IMR-90 (cell line): ENCODE measurements around the gene TBRG4. TPM values are rescaled to one million over a fixed set of nuclear protein-coding genes. Genes with fewer than 3 reads are reported as not detected.

Experiments used
- ATAC-seq: fragments of 200-7000 bp; cut with Tn5 transposase; 2 replicates; pipeline ENCODE4 v1.9.1; 2020; ENCODE audit warnings: low read depth, mild to moderate bottlenecking, moderate library complexity
- BruUV-seq: library from RNA; stranded (reverse); fragments of 400-500 nt; replicated peaks from 2 replicates; lab custom pipeline; 2021; lab: Mats Ljungman, UMichigan
- CTCF ChIA-PET: fragments of 300-600 bp; formaldehyde crosslinking; extraction: SDS; loops from one replicate; lab custom pipeline; 2021; ENCODE audit warnings: antibody characterized with exemption; lab: Yijun Ruan, JAX
- POLR2A ChIA-PET: fragments of 300-600 bp; sonication (Branson Sonifier 250); formaldehyde crosslinking; loops from one replicate; lab custom pipeline; 2022; ENCODE audit warnings: antibody characterized with exemption; ENCODE audit not compliant: unreplicated experiment; lab: Charles Lee
- DNase-seq: peaks from one replicate; pipeline ENCODE4 v3.0.0; 2013
- H2AFZ ChIP-seq: replicated peaks from 2 replicates; pipeline ENCODE3; 2013; ENCODE audit warnings: low read length, mild to moderate bottlenecking; ENCODE audit not compliant: poor library complexity
- H2AK5ac ChIP-seq: 2 replicates; pipeline ENCODE4 v1.6.1; 2013; ENCODE audit warnings: low read depth, low read length, inconsistent platforms
- H2AK9ac ChIP-seq: replicated peaks from 2 replicates; pipeline ENCODE3; 2013; ENCODE audit warnings: mild to moderate bottlenecking, low read depth, low read length, moderate library complexity; ENCODE audit not compliant: poor library complexity
- H2BK120ac ChIP-seq: 2 replicates; pipeline ENCODE4 v1.6.1; 2013; ENCODE audit warnings: low read depth, low read length, inconsistent platforms
- H2BK15ac ChIP-seq: 3 replicates; pipeline ENCODE4 v1.6.1; 2013; ENCODE audit warnings: low read depth, low read length, inconsistent platforms
- H2BK20ac ChIP-seq: 2 replicates; pipeline ENCODE4 v1.6.1; 2013; ENCODE audit warnings: low read depth, mild to moderate bottlenecking, inconsistent platforms, low read length, moderate library complexity
- H2BK5ac ChIP-seq: 2 replicates; pipeline ENCODE4 v1.6.1; 2013; ENCODE audit warnings: mild to moderate bottlenecking, low read depth, low read length, inconsistent platforms; ENCODE audit not compliant: poor library complexity, severe bottlenecking
- H3K14ac ChIP-seq: replicated peaks from 2 replicates; pipeline ENCODE4 v1.6.1; 2013; ENCODE audit warnings: low read depth, low read length, inconsistent platforms
- H3K18ac ChIP-seq: 2 replicates; pipeline ENCODE4 v1.6.1; 2013; ENCODE audit warnings: low read depth, low read length, control low read depth
- H3K23ac ChIP-seq: 2 replicates; pipeline ENCODE4 v1.6.1; 2013; ENCODE audit warnings: low read depth, low read length, inconsistent platforms
- H3K27ac ChIP-seq: 2 replicates; pipeline ENCODE4 v1.5.1; 2013; ENCODE audit warnings: mild to moderate bottlenecking, control low read depth, low read length; ENCODE audit not compliant: insufficient read depth
- H3K27me3 ChIP-seq: 2 replicates; pipeline ENCODE4 v1.6.1; 2013; ENCODE audit warnings: low read length; ENCODE audit not compliant: control insufficient read depth, insufficient read depth
- H3K36me3 ChIP-seq: 2 replicates; pipeline ENCODE4 v1.6.1; 2013; ENCODE audit warnings: low read length, mixed read lengths; ENCODE audit not compliant: control insufficient read depth, insufficient read depth
- H3K4ac ChIP-seq: 2 replicates; pipeline ENCODE4 v1.6.1; 2013; ENCODE audit warnings: low read depth, low read length, inconsistent platforms
- H3K4me1 ChIP-seq: 2 replicates; pipeline ENCODE4 v1.6.1; 2013; ENCODE audit warnings: low read length, mixed read lengths; ENCODE audit not compliant: control insufficient read depth, insufficient read depth
- H3K4me2 ChIP-seq: 2 replicates; pipeline ENCODE4 v1.6.1; 2013; ENCODE audit warnings: low read depth, mild to moderate bottlenecking, control low read depth, low read length, moderate library complexity
- H3K4me3 ChIP-seq: 2 replicates; pipeline ENCODE4 v1.5.1; 2013; ENCODE audit warnings: low read depth, mild to moderate bottlenecking, control low read depth, low read length, moderate library complexity; ENCODE audit not compliant: insufficient read depth
- H3K56ac ChIP-seq: 2 replicates; pipeline ENCODE4 v1.6.1; 2013; ENCODE audit warnings: low read length, inconsistent platforms; ENCODE audit not compliant: insufficient read depth; ENCODE audit errors: extremely low read depth
- H3K79me1 ChIP-seq, 2 experiments: 2 replicates each; pipeline ENCODE4 v1.6.1; 2013; ENCODE audit warnings: low read length in 2 of 2, inconsistent platforms in 1 of 2, low read depth in 1 of 2
- H3K9ac ChIP-seq: 2 replicates; pipeline ENCODE4 v1.6.1; 2013; ENCODE audit warnings: low read depth, low read length, control low read depth
- H3K9me1 ChIP-seq: 2 replicates; pipeline ENCODE4 v1.6.1; 2013; ENCODE audit warnings: low read length, inconsistent platforms; ENCODE audit not compliant: insufficient read depth
- H3K9me3 ChIP-seq: 2 replicates; pipeline ENCODE4 v1.6.1; 2013; ENCODE audit warnings: low read length; ENCODE audit not compliant: control insufficient read depth, insufficient read depth
- H4K20me1 ChIP-seq: 2 replicates; pipeline ENCODE4 v1.6.1; 2013; ENCODE audit warnings: low read length, inconsistent platforms; ENCODE audit not compliant: insufficient read depth
- H4K5ac ChIP-seq: 2 replicates; pipeline ENCODE4 v1.6.1; 2013; ENCODE audit warnings: mild to moderate bottlenecking, low read depth, low read length, control low read depth
- H4K8ac ChIP-seq, 2 experiments: 2 replicates each; pipeline ENCODE4 v1.6.1; 2013; ENCODE audit warnings: low read depth in 2 of 2, low read length in 2 of 2, control low read depth in 1 of 2, inconsistent platforms in 1 of 2
- H4K91ac ChIP-seq: 2 replicates; pipeline ENCODE4 v1.6.1; 2013; ENCODE audit warnings: low read depth, low read length, inconsistent platforms; ENCODE audit not compliant: insufficient read depth
- POLR2A ChIP-seq: IDR thresholded peaks from 2 replicates; pipeline ENCODE4 v1.6.1; 2012; ENCODE audit warnings: mild to moderate bottlenecking, low read depth, low read length
- RCOR1 ChIP-seq: IDR thresholded peaks from 2 replicates; pipeline ENCODE4 v1.6.1; 2012; ENCODE audit warnings: mild to moderate bottlenecking, low read length, improper control_type of control experiment; ENCODE audit not compliant: insufficient replicate concordance
- RFX5 ChIP-seq: IDR thresholded peaks from 2 replicates; pipeline ENCODE4 v1.8.0; 2012; ENCODE audit warnings: low read depth, mild to moderate bottlenecking, low read length, moderate library complexity
- SMC3 ChIP-seq: fragments of 150-350 bp; IDR thresholded peaks from 2 replicates; pipeline ENCODE4 v1.6.1; 2016; ENCODE audit warnings: low read depth, mild to moderate bottlenecking, antibody characterized with exemption, low read length, moderate library complexity
- WGBS, 2 experiments: methylation state at CpG; one replicate each; pipeline versions ENCODE4 v1.1.5 to v1.1.7; 2013; ENCODE audit warnings: missing lambda C conversion rate in 2 of 2; ENCODE audit not compliant: insufficient read length in 1 of 2; ENCODE audit errors: extremely low coverage in 2 of 2; 5-methylcytosine and 5-hydroxymethylcytosine counted together
- dilution Hi-C: fragments of 300-500 bp; cut with HindIII; formaldehyde crosslinking; loops from one replicate; pipeline ENCODE4 v1.14.3; 2018; ENCODE audit warnings: low sequenced_read_pairs; ENCODE audit not compliant: unreplicated experiment
- in situ Hi-C: fragments of 300-500 bp; cut with MboI; formaldehyde crosslinking; loops from 3 replicates; pipeline ENCODE4 v1.14.3; 2019; ENCODE audit warnings: low sequenced_read_pairs, inconsistent platforms, mixed read lengths
- intact Hi-C: fragments of 100-400 bp; cut with micrococcal nuclease; formaldehyde crosslinking; loops from 2 replicates; pipeline ENCODE4 v1.10.0; 2022
- polyA plus RNA-seq, 3 experiments: library from polyadenylated mRNA; depleted of rRNA; stranded (reverse); fragments of >200 nt; gene quantifications; 2 replicates each; pipeline ENCODE4 v1.2.3, GENCODE V29; 2012; ENCODE audit warnings: low replicate concordance in 1 of 3
- total RNA-seq: library from RNA; depleted of rRNA; stranded (reverse); fragments of >200 nt; gene quantifications from 2 replicates; pipeline ENCODE4 v1.2.3, GENCODE V29; 2012

The TBRG4 gene
- total and polyA plus RNA-seq, 2 of the 4 experiments (the other 2 are of a cell fraction): 71.6 to 77.6 TPM

DNA sequence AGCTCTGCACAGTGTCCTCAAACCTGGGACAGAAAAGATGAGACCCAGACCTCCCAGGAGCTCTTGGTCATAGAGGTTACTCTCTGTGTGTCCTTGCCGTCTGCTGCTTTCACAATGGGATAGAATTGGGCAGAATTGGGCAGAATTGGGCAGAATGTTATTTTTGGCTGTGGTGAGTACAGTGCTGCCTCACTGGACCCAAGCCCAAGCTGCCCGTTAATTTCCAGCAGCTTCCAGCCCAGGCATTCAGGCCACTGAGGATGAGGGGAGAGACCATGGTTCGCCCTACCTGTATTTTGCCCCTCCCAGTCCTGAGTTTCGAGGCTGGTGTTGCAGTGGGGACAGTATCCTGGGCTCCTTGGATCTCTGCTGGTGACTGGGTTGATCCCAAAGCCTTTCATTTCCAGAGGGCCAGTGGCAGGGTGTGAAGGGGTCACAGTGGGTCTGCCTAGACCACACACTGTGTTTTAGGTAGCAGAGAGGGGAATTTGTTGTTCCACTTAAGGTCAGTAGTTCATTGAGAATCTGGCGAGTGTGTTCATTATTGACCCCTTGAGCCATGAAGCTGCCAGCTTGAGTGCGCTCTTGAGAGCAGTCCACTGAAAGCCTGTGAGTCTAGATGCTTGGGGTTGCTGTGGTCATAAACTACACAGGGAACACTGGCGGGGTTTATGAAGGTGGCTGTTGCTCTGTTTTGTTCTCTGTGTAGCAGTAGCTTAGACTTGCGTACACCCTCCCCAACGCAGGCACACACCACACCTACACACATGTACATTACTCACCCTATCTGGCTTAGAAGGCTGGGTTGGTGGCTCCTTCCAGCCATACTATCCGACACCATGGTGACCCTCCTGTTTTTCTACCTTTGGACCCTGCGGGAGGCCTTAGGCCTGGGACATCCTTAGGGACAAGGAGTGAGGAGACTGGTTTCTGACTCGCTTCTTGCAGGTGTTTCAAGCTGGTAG, 46.2 kb downstream of the TBRG4 start:
- Histone ChIP-seq H3K14ac (no peak overlapping the region), H3K27me3 (no peaks in the 10 kb centered on the region), H2BK20ac (no peak overlapping the region), H4K91ac (no peak overlapping the region), H3K9me1 (peaks cover 16% of the 10 kb centered on the region), H3K56ac (no peak overlapping the region), H3K4me3 (no peak overlapping the region), H2BK120ac (no peak overlapping the region), H3K27ac (no peak overlapping the region), H2AK5ac (no peak overlapping the region), H4K5ac (no peak overlapping the region), H4K20me1 (peaks cover 21% of the 10 kb centered on the region; the same call in 1 of the 2 replicates), H3K36me3 (peaks cover 47% of the 10 kb centered on the region), H2BK5ac (no peak overlapping the region), H3K4me1 (no peaks in the 10 kb centered on the region), H3K4ac (no peak overlapping the region), H2BK15ac (no peak overlapping the region), H2AFZ (no peak overlapping the region), H3K4me2 (no peak overlapping the region), H2AK9ac (no peak overlapping the region), H3K23ac (no peak overlapping the region), H3K79me1 (peaks cover 34 to 69% of the 10 kb centered on the region in 2 experiments), H3K18ac (no peak overlapping the region), H4K8ac (no peak overlapping the region), H3K9ac (no peak overlapping the region), H3K9me3 (no peaks in the 10 kb centered on the region)
- TF ChIP-seq POLR2A: no peak
- no peak for TF ChIP-seq RCOR1
- no peak for TF ChIP-seq RFX5
- TF ChIP-seq SMC3: no peak
- WGBS, 2 experiments: 50% methylated on average over 1 of the region's 12 CpGs; no CpG with 5 or more reads in 1 of the 2 experiments
- CTCF ChIA-PET: no interaction called here
- intact Hi-C loops: no loop called here
- BruUV-seq: no TSS peak
- no peak for ATAC-seq
- DNase-seq: no peak
- in situ Hi-C loops: no loop called here
- dilution Hi-C loops: no loop called here
- POLR2A ChIA-PET: no interaction called here
